G401.6 (cell line): ENCODE results near the gene TMEM209.
"Not testable (repeated sequence)": the region's sequence is repeated elsewhere in the genome, so short reads cannot be mapped to it uniquely, and the experiment has no call there.

Experiments
- FAIRE-seq: peaks from 2 replicates; lab custom pipeline; 2012; peaks lifted over from hg19 to GRCh38; lab: Jason Lieb, UNC

The TMEM209 gene

GRCh38 chr7:130218806-130219620 lies 13.8 kb upstream of the TMEM209 start:
- no peak for FAIRE-seq

- FAIRE-seq, result no peak
These were observed 11.5 kb upstream of the TMEM209 start for GRCh38 chr7:130216750-130217149.

- no peak for FAIRE-seq
These were observed 10.8 kb upstream of the TMEM209 start for GRCh38 chr7:130216025-130216424.

GRCh38 chr7:130213828-130214227 lies 8.6 kb upstream of the TMEM209 start:
- FAIRE-seq, result no peak

GRCh38 chr7:130210181-130210935 lies 5.2 kb upstream of the TMEM209 start:
- FAIRE-seq, result peak; percentile 94

GRCh38 chr7:130208516-130208915 lies 3.3 kb upstream of the TMEM209 start:
- FAIRE-seq, result no peak

GRCh38 chr7:130207642-130208041 lies 2.4 kb upstream of the TMEM209 start, which contains the start of gene SSMEM1:
Gene SSMEM1 (plus strand): TSS chr7:130207860. CDS start chr7:130207911, 51 bp downstream.
- no peak for FAIRE-seq

- no peak for FAIRE-seq
These were observed 1.8 kb upstream of the TMEM209 start for GRCh38 chr7:130207033-130207432.

- no peak for FAIRE-seq
These were observed 3.4 kb downstream of the TMEM209 start for GRCh38 chr7:130201796-130202195.

GRCh38 chr7:130197094-130197493 lies 8.1 kb downstream of the TMEM209 start:
- FAIRE-seq, result no peak

- no peak for FAIRE-seq
These were observed 8.7 kb downstream of the TMEM209 start for GRCh38 chr7:130196476-130196875.

- peak; percentile 77 for FAIRE-seq
These were observed 9.8 kb downstream of the TMEM209 start for GRCh38 chr7:130195396-130195795.

- no peak for FAIRE-seq
These were observed 13.4 kb downstream of the TMEM209 start for GRCh38 chr7:130191791-130192190.

- no peak for FAIRE-seq
These were observed 15.9 kb downstream of the TMEM209 start for GRCh38 chr7:130189343-130189742.

GRCh38 chr7:130187360-130187759 lies 17.8 kb downstream of the TMEM209 start:
- no peak for FAIRE-seq

GRCh38 chr7:130184349-130184748 lies 20.9 kb downstream of the TMEM209 start:
- not testable (repeated sequence) for FAIRE-seq

- no peak for FAIRE-seq
These were observed 22.2 kb downstream of the TMEM209 start for GRCh38 chr7:130182990-130183389.

- no peak for FAIRE-seq
These were observed 24.0 kb downstream of the TMEM209 start for GRCh38 chr7:130181263-130181605.

- no peak for FAIRE-seq
These were observed 24.5 kb downstream of the TMEM209 start for GRCh38 chr7:130180571-130181262.

- FAIRE-seq, result no peak
These were observed 25.6 kb downstream of the TMEM209 start for GRCh38 chr7:130179631-130180030.

GRCh38 chr7:130178251-130178650 lies 27.0 kb downstream of the TMEM209 start:
- FAIRE-seq, result no peak

GRCh38 chr7:130174237-130174959 lies 30.8 kb downstream of the TMEM209 start:
- FAIRE-seq, result no peak
